ENCODE measurements around the gene HOXC12.

DNA sequence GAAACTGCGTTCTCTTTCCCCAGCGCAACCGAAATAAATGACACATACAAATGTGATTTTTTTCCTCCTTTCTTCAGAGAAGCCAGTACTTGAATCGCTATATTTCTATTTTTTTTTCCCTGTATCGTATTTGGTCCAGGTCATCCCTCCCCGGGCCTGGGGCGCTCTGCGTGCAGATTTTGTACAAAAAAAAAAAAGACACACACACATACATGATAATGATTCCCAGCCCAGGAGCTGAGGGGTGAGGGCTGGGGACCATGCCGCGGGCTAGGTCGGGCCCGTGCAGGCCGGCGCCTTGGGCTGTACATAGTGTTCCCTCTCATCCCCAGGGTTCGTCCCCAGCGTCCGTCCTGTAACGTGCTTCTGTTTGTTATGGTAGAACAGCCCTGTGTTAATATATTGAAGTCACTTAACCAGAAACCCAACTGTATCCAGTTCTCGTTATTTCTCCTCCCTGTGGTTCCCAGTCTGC, 48.2 kb downstream of the HOXC12 start:
- TF ChIP-seq, protein P1, sequence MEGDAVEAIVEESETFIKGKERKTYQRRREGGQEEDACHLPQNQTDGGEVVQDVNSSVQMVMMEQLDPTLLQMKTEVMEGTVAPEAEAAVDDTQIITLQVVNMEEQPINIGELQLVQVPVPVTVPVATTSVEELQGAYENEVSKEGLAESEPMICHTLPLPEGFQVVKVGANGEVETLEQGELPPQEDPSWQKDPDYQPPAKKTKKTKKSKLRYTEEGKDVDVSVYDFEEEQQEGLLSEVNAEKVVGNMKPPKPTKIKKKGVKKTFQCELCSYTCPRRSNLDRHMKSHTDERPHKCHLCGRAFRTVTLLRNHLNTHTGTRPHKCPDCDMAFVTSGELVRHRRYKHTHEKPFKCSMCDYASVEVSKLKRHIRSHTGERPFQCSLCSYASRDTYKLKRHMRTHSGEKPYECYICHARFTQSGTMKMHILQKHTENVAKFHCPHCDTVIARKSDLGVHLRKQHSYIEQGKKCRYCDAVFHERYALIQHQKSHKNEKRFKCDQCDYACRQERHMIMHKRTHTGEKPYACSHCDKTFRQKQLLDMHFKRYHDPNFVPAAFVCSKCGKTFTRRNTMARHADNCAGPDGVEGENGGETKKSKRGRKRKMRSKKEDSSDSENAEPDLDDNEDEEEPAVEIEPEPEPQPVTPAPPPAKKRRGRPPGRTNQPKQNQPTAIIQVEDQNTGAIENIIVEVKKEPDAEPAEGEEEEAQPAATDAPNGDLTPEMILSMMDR (IDR thresholded peaks at IDR 0.05; ENCODE audit: low read depth, low read length, missing input control): no peak
- TF ChIP-seq TAF1 (conservative IDR thresholded peaks at IDR 0.05): no peak
- TF ChIP-seq, protein P2, sequence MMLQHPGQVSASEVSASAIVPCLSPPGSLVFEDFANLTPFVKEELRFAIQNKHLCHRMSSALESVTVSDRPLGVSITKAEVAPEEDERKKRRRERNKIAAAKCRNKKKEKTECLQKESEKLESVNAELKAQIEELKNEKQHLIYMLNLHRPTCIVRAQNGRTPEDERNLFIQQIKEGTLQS (IDR thresholded peaks at IDR 0.05): no peak
- no peak for TF ChIP-seq SP1 (IDR thresholded peaks at IDR 0.05)
- no peak for TF ChIP-seq GABPA (IDR thresholded peaks at IDR 0.05 in 1 of 2, conservative IDR thresholded peaks at IDR 0.05 in 1 of 2)
- TF ChIP-seq, protein P3, sequence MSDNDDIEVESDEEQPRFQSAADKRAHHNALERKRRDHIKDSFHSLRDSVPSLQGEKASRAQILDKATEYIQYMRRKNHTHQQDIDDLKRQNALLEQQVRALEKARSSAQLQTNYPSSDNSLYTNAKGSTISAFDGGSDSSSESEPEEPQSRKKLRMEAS (IDR thresholded peaks at IDR 0.05): no peak

Data from liver (tissue), 3 donors.